HG03159 (cell line): ENCODE data around the gene CTNND2.

Experiments used
- ATAC-seq: cut with Tn5 transposase; IDR thresholded peaks from one replicate; pipeline ENCODE4 v1.9.1; 2021; ENCODE audit warnings: mild to moderate bottlenecking, moderate library complexity; ENCODE audit not compliant: unreplicated experiment

CTNND2 gene

DNA sequence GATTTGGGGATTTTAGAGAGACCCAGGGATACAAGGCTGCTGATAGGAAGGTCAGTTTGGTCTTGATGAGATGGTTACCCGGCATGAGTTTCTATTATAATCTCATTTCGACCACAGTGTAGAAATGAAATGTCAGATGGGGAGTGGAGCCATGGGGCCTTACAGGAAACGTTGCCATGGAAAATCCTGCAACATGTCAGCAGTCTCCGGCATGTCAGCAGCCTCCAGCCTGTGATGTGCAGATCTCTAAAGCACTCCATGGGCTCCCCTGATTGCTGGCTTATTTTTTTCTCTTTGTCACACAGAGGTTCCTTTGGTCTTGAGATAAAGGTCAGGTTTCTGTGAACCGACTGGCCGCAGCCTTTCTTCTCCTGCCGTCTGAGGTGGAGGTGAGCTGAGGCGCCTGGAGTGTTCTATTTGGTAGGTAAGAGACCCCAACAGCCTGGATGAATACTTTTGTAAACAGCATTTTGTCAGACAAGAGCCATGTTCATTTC, 934.5 kb downstream of the CTNND2 start:
- ATAC-seq = no peak

DNA sequence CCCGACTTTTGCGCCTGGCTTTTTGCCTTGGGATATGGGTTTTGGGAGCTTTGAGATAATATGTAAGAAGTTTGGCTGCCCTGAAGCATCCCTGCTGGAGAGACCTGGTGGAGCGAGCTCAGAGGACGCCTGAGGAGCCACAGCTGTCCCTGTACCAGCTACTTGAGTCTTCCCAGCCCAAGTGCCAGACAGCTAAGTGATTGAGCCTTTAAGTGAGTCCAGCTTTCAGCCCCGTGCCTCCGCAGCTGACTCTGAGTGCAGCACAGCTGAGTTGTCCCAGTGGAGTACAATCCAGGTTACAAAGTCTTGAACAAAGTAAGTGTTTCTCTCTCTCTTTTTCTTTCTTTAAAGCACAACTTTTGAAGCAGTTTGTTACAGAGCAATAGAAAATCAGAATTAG, 939.4 kb downstream of the CTNND2 start:
- ATAC-seq = no peak

GRCh38 chr5:10958728-10959127, 945.5 kb downstream of the CTNND2 start:
- no peak for ATAC-seq

DNA sequence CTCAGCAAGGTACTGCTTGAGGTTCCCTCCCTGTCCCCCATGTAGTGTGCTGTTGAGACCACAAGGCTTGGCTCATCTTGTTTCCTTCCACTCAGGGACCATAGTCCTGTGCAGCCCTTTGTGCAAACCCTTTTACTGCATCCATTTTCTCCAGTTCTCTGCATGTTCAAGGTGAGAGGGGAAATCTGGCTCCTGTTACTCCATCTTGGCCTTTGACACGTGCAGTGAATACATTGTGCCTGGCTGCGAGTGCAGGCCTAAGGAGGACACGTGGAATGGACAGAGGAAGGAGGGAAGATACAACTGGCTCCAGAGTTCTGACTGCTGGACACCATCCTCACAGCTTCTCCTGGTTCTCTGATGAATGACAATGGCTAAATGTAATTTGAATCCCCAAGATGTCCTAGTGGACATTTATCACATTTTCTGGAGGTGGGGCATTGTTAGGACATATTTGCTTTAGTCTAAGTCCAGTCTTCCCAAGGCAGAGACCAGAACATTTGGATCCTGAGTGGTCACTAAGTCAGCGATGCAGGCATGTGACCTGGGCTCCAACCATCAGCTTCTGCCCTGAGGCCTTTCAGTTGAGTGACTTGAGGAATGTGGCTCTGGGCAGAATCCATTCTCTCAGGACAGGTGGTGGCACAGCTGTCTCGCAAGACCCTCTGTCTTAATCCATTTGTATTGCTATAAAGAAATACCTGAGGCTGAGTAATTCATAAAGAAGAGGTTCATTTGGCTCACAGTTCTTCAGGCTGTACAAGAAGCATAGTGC, 954.2 kb downstream of the CTNND2 start:
- ATAC-seq = no peak

DNA sequence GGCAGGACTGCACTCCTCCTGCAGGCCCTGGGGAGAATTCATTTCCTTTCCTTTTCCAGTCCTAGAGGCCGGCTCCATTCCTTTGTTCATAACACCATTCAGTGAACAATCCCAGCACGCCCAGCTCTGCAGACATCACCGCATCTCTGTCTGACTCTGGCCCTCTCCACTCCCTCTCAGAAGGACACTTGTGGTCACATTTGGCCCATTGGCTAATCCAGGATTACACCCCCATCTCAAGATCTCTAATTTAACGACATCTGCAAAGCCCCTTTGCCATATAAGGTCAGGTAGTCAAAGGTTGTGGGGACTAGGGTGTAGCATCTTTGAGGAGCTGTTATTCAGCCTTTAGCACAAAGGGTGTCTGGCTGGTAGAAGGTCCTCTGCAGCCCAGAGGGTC, 958.2 kb downstream of the CTNND2 start:
- ATAC-seq = no peak

DNA sequence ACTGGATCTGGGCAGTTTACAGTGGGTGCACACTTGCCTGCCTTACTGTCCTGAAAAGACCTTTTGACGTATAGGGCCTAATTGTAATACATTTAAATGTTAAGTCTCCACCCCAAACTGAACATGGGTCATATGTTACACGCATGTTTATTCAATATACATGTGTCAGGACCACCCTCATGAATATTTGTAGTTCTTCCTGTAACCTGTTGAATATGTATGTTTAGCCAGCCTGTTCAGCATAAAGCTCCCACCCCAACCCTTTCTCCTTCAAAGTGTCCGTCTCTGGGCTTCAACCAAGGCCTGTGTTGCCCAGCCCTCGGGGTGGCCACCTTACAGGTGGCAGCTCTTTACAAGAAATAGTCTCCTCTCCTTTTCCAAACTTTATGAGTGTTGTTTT, 962.3 kb downstream of the CTNND2 start:
- no peak for ATAC-seq

DNA sequence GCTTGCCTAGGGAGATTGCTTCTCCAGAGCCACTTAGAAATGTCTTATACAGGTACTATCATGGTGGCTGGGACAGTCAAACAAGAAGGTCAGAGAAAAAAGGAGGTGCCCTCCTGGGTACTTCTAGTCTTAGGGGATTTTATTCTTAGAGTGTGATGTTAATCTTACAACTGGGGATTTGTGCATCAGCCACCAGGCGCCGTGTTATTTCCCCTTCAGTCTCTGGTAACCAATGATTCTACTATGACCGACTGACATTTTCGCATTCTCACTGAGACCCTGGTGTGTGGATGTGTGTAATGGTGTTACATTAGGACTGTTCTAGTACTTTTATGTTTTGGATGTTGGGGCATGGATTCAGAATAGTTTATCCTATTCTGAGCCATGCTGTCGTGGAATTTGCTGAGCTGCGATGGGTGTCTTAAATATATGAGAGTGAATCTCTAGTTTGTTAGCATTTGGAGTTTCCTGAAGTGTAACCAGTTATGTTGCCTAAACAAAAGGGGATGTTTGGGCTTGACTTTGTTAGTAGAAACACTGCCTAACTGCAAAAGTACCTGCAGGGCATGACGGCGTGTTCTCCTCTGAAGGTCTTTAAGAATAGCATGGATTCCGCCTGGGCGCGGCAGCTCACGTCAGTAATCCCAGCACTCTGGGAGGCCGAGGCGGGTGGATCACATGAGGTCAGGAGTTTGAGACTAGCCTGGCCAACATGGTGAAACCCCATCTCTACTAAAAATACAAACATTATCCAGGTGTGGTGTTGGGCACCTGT, 968.0 kb downstream of the CTNND2 start:
- ATAC-seq = no peak

DNA sequence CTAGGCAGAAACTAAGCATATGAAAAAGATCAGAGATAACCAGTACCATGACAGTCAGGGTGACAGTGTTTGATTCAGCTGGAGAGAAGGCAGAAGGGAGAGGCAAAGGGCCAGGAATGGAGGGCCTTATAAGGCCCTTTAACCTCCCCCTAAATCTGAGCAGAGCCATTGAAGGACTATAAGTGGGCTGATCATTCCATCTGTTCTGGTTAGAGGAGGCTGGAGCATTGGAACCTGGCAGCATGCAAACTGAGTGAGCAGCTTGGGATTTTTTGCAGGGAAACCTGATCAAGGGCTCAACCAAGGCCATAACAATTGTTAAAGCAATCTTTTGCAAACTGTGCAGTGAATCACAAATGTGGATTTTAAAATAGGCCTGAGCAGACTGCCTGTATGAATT, 968.7 kb downstream of the CTNND2 start:
- ATAC-seq = no peak

DNA sequence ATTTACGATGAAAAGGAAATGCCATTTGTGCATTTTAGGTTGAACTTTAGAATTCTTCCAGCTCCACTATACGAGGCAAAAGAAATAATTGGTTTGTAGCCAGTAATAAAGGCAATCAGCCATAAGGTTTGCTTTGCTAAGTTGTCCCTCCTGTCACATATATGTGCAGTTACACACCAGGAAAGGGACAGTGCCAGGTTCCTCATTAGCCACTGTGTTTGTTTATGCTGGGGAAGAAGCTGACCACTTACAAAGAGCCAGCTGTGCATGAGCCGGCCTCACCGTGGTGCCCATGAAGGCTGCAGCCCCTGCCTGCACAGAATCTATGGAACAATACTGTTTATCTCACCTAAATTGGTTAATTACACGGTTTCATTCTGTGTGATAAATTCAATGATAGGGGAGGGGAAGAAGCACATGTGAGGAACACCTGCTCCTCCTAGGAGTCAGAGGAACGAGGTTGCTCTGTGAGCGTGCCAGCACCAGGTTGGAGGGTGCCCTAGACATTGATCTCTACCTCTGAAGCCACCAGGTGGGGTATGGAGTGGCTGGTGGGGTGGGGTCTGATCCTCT, 969.4 kb downstream of the CTNND2 start:
- ATAC-seq = no peak

DNA sequence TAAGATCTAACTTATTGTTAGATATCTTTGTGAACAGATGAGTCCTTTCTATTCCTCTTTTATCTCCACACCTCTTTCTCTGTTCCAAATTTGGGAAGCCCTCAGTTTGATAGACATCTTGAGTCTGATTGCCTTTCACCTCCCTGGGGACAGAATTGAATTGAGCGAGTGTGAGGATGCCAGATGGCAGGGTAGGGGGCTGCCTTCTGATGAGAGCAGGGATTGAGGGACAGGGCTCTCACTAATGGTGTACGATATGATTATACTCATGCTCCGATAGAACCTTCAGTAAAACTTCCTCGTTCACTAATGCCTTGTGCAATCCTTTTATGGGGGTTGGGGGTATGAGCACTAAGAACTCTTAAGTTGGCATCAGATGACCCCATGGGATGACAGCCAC, 971.1 kb downstream of the CTNND2 start:
- no peak for ATAC-seq

- ATAC-seq = no peak
These were observed 971.8 kb downstream of the CTNND2 start for GRCh38 chr5:10932426-10932825.

DNA sequence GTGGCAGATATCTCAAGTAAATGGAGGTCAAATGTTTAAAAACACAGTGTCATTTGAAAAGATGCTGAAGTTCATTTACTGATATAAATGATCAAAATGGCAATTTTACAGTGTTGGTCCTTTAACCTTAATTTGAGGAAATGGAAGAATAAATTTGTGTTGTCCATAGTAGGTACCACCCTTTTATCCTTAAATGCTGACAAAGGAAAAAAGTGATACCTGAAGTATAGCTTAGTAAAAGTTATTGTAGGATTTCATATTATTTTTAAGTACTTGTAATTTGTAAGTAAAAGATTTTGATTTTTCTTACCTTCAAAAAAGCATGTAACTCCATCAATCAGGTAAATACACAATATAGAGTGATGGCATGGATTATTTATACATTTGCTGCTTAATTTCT, 976.6 kb downstream of the CTNND2 start:
- no peak for ATAC-seq

DNA sequence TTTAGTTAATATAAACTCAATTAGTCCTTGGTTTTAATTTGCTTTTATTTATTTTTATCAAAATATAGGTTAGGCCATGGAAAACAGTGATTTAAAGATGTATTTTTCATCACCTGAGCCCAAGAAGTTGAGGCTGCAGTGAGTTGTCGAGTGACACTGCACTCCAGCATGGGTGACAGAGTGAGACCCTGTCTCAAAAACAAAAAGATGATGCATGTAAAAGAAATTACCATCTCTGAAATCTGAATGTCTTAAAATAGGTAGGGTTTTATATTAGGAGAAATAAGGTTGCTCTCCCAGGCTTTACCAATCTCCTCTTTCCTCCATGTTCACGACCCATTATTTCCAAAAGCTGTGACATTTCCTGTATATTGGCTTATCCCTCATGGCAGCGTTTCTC, 980.9 kb downstream of the CTNND2 start:
- no peak for ATAC-seq
